ENCODE measurements around the gene DLG2.

The DLG2 gene

GRCh38 chr11:84130646-84131427, 1496.3 kb downstream of the DLG2 start:
- H3K4me3 ChIP-seq (ENCODE audit: low read depth, low read length): no peak overlapping the region
- TF ChIP-seq CTCF (IDR thresholded peaks at IDR 0.05; ENCODE audit: borderline replicate concordance, insufficient read depth, low read depth, low read length): no peak

GRCh38 chr11:84129961-84130576, 1497.1 kb downstream of the DLG2 start:
- no peak overlapping the region for H3K4me3 ChIP-seq (ENCODE audit: low read depth, low read length)
- TF ChIP-seq CTCF (IDR thresholded peaks at IDR 0.05; ENCODE audit: borderline replicate concordance, insufficient read depth, low read depth, low read length): no peak

GRCh38 chr11:84128840-84129239, 1498.3 kb downstream of the DLG2 start:
- H3K4me3 ChIP-seq (ENCODE audit: low read depth, low read length): no peak overlapping the region
- no peak for TF ChIP-seq CTCF (IDR thresholded peaks at IDR 0.05; ENCODE audit: borderline replicate concordance, insufficient read depth, low read depth, low read length)

GRCh38 chr11:84117394-84117793, 1509.8 kb downstream of the DLG2 start:
- H3K4me3 ChIP-seq (ENCODE audit: low read depth, low read length): no peak overlapping the region
- TF ChIP-seq CTCF (IDR thresholded peaks at IDR 0.05; ENCODE audit: borderline replicate concordance, insufficient read depth, low read depth, low read length): no peak

- no peak for TF ChIP-seq CTCF (IDR thresholded peaks at IDR 0.05; ENCODE audit: borderline replicate concordance, insufficient read depth, low read depth, low read length)
- no peak overlapping the region for H3K4me3 ChIP-seq (ENCODE audit: low read depth, low read length)
Measured at GRCh38 chr11:84106541-84106940, 1520.6 kb downstream of the DLG2 start.

DNA sequence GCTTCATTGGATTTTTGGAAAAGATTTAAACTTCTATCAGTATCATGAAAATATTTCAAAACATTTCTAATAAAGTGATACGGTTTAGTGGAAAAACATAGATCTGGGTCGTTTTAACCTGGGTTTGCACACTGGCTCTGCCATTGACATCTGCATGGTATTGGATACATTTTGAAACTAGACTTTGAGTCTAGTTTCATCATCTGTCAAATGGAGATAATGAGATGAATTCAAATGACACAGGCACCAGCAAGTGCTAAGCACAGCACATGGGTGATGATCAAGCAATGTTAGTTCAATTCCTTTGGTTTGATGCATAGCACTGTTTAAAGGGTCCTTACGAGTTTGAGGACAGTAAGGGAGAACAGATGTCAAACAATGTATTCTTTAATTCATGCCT, 1522.0 kb downstream of the DLG2 start:
- no peak overlapping the region for H3K4me3 ChIP-seq (ENCODE audit: low read depth, low read length)
- no peak for TF ChIP-seq CTCF (IDR thresholded peaks at IDR 0.05; ENCODE audit: borderline replicate concordance, insufficient read depth, low read depth, low read length)

GRCh38 chr11:84103096-84103495, 1524.0 kb downstream of the DLG2 start:
- no peak for TF ChIP-seq CTCF (IDR thresholded peaks at IDR 0.05; ENCODE audit: borderline replicate concordance, insufficient read depth, low read depth, low read length)
- H3K4me3 ChIP-seq (ENCODE audit: low read depth, low read length): no peak overlapping the region

Data from GM12875 (cell line).